Measurements from ENCODE around the gene MARK4.
"Not testable (repeated sequence)": the region's sequence is repeated elsewhere in the genome, so short reads cannot be mapped to it uniquely, and the experiment has no call there.

DNA sequence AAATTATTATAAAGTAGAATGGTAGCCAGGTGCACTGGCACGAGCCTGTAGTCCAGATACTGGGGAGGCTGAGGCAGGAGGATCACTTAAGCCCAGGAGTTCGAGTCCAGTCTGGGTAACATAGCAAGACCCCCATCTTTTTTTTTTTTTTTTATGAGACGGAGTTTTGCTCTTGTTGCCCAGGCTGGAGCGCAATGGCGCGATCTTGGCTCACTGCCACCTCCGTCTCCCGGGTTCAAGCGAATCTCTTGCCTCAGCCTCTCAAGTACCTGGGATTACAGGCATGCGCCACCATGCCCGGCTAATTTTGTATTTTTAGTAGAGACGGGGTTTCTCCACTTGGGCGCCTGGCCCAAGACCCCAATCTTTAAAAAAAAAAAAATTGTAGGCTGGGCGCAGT lies 61.2 kb downstream of the MARK4 start:
- not testable (repeated sequence) for TF ChIP-seq EZH2 (IDR thresholded peaks at IDR 0.05; ENCODE audit: insufficient read depth, poor library complexity, severe bottlenecking); EZH2phosphoT487 (IDR thresholded peaks at IDR 0.05; ENCODE audit: insufficient read depth, low read depth)

Data from GM23248 (cell line).